ENCODE measurements around the gene DUSP14. TPM values are rescaled to one million over a fixed set of nuclear protein-coding genes. Genes with fewer than 3 reads are reported as not detected.

Gene DUSP14
- total RNA-seq, 1 donor from 2014 or later = 31.1 TPM

Other genes starting within 250 kb of the DUSP14 start
- not detected in 2 replicates for gene C17orf78, start 113.9 kb upstream of the DUSP14 start, total RNA-seq
- 36.6 and 73.2 TPM in 2 replicates for gene ACACA, start 83.1 kb upstream of the DUSP14 start, total RNA-seq
- 22.3 and 22.4 TPM in 2 replicates for gene TADA2A, start 83.0 kb upstream of the DUSP14 start, total RNA-seq
- 16.8 and 23.7 TPM in 2 replicates for gene SYNRG, start 119.5 kb downstream of the DUSP14 start, total RNA-seq
- 40.0 and 41.0 TPM in 2 replicates for gene DDX52, start 153.6 kb downstream of the DUSP14 start, total RNA-seq

Data from dermis blood vessel endothelial cell (primary cell).